ENCODE data around the gene MPHOSPH6. TPM values are rescaled to one million over a fixed set of nuclear protein-coding genes. Genes with fewer than 3 reads are reported as not detected.

MPHOSPH6 gene
- polyA plus RNA-seq, 1 of the 3 experiments (the other 2 are of a cell fraction): 9.4 TPM

GRCh38 chr16:82105107-82105506 lies 64.9 kb downstream of the MPHOSPH6 start:
- Histone ChIP-seq H4K20me1 (ENCODE audit: insufficient read depth) (no peaks in the 10 kb centered on the region), H3K27ac (ENCODE audit: low read depth in 2 of 2, low read length in 1 of 2) (no peak overlapping the region), H3K36me3 (replicated peaks in 1 of 2; ENCODE audit: control insufficient read depth in 1 of 2, insufficient read depth in 2 of 2, low read length in 1 of 2) (no peaks in the 10 kb centered on the region), H3K4me3 (ENCODE audit: low read depth in 2 of 2, low read length in 1 of 2) (no peak overlapping the region), H2AFZ (ENCODE audit: low read depth) (no peak overlapping the region), H3K9me2 (no peaks in the 10 kb centered on the region), H3F3A (replicated peaks; ENCODE audit: insufficient read depth) (no peaks in the 10 kb centered on the region), H3K9me3 (no peaks in the 10 kb centered on the region), H3K4me1 (ENCODE audit: control insufficient read depth in 1 of 2, insufficient read depth in 2 of 2, low read depth in 1 of 2, low read length in 1 of 2) (no peaks in the 10 kb centered on the region), H3K9ac (no peak overlapping the region), H3K79me2 (ENCODE audit: insufficient read depth) (no peaks in the 10 kb centered on the region), H3K4me2 (no peak overlapping the region), H3K27me3 (ENCODE audit: insufficient read depth) (peaks cover 16% of the 10 kb centered on the region)
- ChIA-PET POLR2A (no interaction called here), CTCF (no interaction called here)
- TF ChIP-seq CHD2 (IDR thresholded peaks at IDR 0.05; ENCODE audit: low read length, partially characterized antibody): no peak
- no peak for TF ChIP-seq GATA2 (CRISPR knock-in tag; IDR thresholded peaks at IDR 0.05)
- WGBS (ENCODE audit: low lambda C conversion rate): 57% methylated on average over 8 of the region's 8 CpGs
- no peak for DNase-seq

Small RNA genes within 50 kb of the gene (small RNA-seq; reads per million reads assigned to genes)
- gene RN7SKP190: 0 reads per million in 7 experiments

Other genes with a start within 250 kb of the MPHOSPH6 start
- gene SDR42E1, start 158.8 kb downstream of the MPHOSPH6 start, polyA plus RNA-seq (2012; rRNA removed): not detected in 2 replicates
- gene HSD17B2, start 135.0 kb downstream of the MPHOSPH6 start, polyA plus RNA-seq (2012; rRNA removed): not detected in 2 replicates

Measured in SK-N-SH (cell line).